Measurements from ENCODE around the gene AK6.
"Not testable (repeated sequence)": the region's sequence is repeated elsewhere in the genome, so short reads cannot be mapped to it uniquely, and the experiment has no call there.

Gene AK6

GRCh38 chr5:69404659-69405330 lies 35.5 kb upstream of the AK6 start:
- CTCF ChIA-PET = interaction anchor here (0.9 to 1.5 kb wide), 2 partner anchors 10 to 312 kb away, joined by 3 read pairs; no protein-coding TSS in a partner anchor
- DNase-seq (ENCODE audit: extremely low spot score) = no peak
- POLR2A ChIA-PET = no interaction called here
- TF ChIP-seq, protein P1, sequence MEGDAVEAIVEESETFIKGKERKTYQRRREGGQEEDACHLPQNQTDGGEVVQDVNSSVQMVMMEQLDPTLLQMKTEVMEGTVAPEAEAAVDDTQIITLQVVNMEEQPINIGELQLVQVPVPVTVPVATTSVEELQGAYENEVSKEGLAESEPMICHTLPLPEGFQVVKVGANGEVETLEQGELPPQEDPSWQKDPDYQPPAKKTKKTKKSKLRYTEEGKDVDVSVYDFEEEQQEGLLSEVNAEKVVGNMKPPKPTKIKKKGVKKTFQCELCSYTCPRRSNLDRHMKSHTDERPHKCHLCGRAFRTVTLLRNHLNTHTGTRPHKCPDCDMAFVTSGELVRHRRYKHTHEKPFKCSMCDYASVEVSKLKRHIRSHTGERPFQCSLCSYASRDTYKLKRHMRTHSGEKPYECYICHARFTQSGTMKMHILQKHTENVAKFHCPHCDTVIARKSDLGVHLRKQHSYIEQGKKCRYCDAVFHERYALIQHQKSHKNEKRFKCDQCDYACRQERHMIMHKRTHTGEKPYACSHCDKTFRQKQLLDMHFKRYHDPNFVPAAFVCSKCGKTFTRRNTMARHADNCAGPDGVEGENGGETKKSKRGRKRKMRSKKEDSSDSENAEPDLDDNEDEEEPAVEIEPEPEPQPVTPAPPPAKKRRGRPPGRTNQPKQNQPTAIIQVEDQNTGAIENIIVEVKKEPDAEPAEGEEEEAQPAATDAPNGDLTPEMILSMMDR (IDR thresholded peaks at IDR 0.05; ENCODE audit: control extremely low read depth, extremely low read depth, low read depth, missing control alignments) = no peak

GRCh38 chr5:69378376-69378775 lies 9.1 kb upstream of the AK6 start:
- CTCF ChIA-PET = no interaction called here

GRCh38 chr5:69374911-69375446 lies 5.7 kb upstream of the AK6 start:
- TF ChIP-seq, protein P1 (IDR thresholded peaks at IDR 0.05; ENCODE audit: control extremely low read depth, extremely low read depth, low read depth, missing control alignments) = no peak
- ChIA-PET POLR2A (interaction anchor here (1.5 kb wide), 1 partner anchor 93 kb away, joined by 3 read pairs; no protein-coding TSS in a partner anchor), CTCF (interaction anchor here (1.1 kb wide), 1 partner anchor 281 kb away, joined by 5 read pairs; the partner anchor contains the start of gene SLC30A5)
- DNase-seq (ENCODE audit: extremely low spot score) = peak; percentile 45

More at GRCh38 chr5:69378376-69378775, 9.1 kb upstream of the AK6 start:
- POLR2A ChIA-PET = no interaction called here
- TF ChIP-seq, protein P1 (IDR thresholded peaks at IDR 0.05; ENCODE audit: control extremely low read depth, extremely low read depth, low read depth, missing control alignments) = no peak
- DNase-seq (ENCODE audit: extremely low spot score) = no peak

GRCh38 chr5:69372394-69372793 lies 3.1 kb upstream of the AK6 start:
- CTCF ChIA-PET = interaction anchor here (0.7 to 2.1 kb wide), 7 partner anchors 11 to 278 kb away, joined by 3 to 9 read pairs (median 5); partner anchors contain the start of gene SLC30A5
- POLR2A ChIA-PET = interaction anchor here (0.6 kb wide), 2 partner anchors 148 to 993 kb away, joined by 3 read pairs; no protein-coding TSS in a partner anchor
- no peak for DNase-seq (ENCODE audit: extremely low spot score)
- TF ChIP-seq, protein P1 (IDR thresholded peaks at IDR 0.05; ENCODE audit: control extremely low read depth, extremely low read depth, low read depth, missing control alignments) = no peak

DNA sequence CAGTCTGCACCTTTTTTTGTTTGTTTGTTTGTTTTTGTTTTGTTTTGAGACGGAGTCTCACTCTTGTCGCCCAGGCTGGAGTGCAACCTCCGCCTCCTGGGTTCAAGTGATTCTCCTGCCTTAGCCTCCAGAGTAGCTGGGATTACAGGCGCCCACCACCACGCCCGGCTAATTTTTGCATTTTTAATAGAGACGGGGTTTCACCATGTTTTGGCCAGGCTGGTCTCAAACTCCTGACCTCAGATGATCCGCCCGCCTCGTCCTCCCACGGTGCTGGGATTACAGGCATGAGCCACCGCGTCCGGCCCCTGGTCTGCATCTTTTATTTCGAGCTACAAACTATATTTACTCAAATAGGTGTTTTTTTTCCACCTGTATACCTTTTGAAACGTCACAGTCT lies 1.0 kb upstream of the AK6 start:
- POLR2A ChIA-PET; DNase-seq (ENCODE audit: extremely low spot score): not testable (repeated sequence)
- CTCF ChIA-PET = interaction anchor here (0.9 to 1.0 kb wide), 2 partner anchors 105 to 186 kb away, joined by 3 to 4 read pairs; no protein-coding TSS in a partner anchor

- ChIA-PET POLR2A (no interaction called here), CTCF (no interaction called here)
- TF ChIP-seq, protein P1 (IDR thresholded peaks at IDR 0.05; ENCODE audit: control extremely low read depth, extremely low read depth, low read depth, missing control alignments) = no peak
- DNase-seq (ENCODE audit: extremely low spot score) = no peak
Measured at GRCh38 chr5:69368458-69369339, 621 bp downstream of the AK6 start.
